ENCODE measurements around the gene CASKIN2. TPM values are rescaled to one million over a fixed set of nuclear protein-coding genes. Genes with fewer than 3 reads are reported as not detected.

The CASKIN2 gene
- total RNA-seq, 1 experiment from 2014 or later = 37.0 TPM

- TF ChIP-seq CTCF (conservative IDR thresholded peaks at IDR 0.05) = no peak
- Histone ChIP-seq H3K56ac (ENCODE audit: insufficient read length, low read depth, low read length) (no peak overlapping the region), H3K27ac (ENCODE audit: insufficient read length, low read depth, low read length) (no peak overlapping the region)
These were observed 330 bp downstream of the CASKIN2 start for GRCh38 chr17:75514919-75515495.

More at GRCh38 chr17:75514919-75515495, 330 bp downstream of the CASKIN2 start:
- peak overlapping the region; percentile 73 to 86 for H3K4me3 Mint-ChIP-seq
- Histone ChIP-seq H3K23me2 (ENCODE audit: insufficient read length, low read depth, low read length, poor library complexity, severe bottlenecking) (peaks cover 8% of the 10 kb centered on the region), H2AK5ac (ENCODE audit: insufficient read length, low read length) (no peak overlapping the region), H2BK120ac (ENCODE audit: low read depth, low read length, poor library complexity, severe bottlenecking) (no peak overlapping the region), H3K9ac (ENCODE audit: extremely low read depth, insufficient read length, low read length) (peak overlapping the region; percentile 46), H4K91ac (ENCODE audit: insufficient read length, low read depth, low read length) (no peak overlapping the region), H2BK20ac (ENCODE audit: low read depth, low read length, poor library complexity, severe bottlenecking) (no peak overlapping the region), H2BK12ac (ENCODE audit: insufficient read length, low read depth, low read length) (no peak overlapping the region), H3K4me1 (ENCODE audit: insufficient read depth, low read length) (no peaks in the 10 kb centered on the region; the same call in 1 of the 2 replicates), H2BK5ac (ENCODE audit: insufficient read length, low read length) (no peak overlapping the region), H3K4me2 (ENCODE audit: insufficient read depth, insufficient read length, low read length) (peak overlapping the region; percentile 67), H3K79me1 (ENCODE audit: insufficient read depth, low read depth, low read length, poor library complexity, severe bottlenecking) (no peaks in the 10 kb centered on the region), H3K23ac (ENCODE audit: insufficient read length, low read depth, low read length) (no peak overlapping the region), H2AFZ (ENCODE audit: low read length) (no peak overlapping the region), H2BK15ac (ENCODE audit: low read depth, low read length) (no peak overlapping the region), H3K18ac (ENCODE audit: insufficient read length, low read depth, low read length) (no peak overlapping the region), H4K5ac (ENCODE audit: insufficient read length, low read depth, low read length) (no peak overlapping the region), H3K4ac (ENCODE audit: low read depth, low read length) (no peak overlapping the region), H3K14ac (ENCODE audit: insufficient read depth, low read length) (peak overlapping the region; percentile 50), H3T11ph (ENCODE audit: low read length) (no peak overlapping the region), H3K27me3 (ENCODE audit: insufficient read depth, low read length) (no peaks in the 10 kb centered on the region), H3K9me3 (ENCODE audit: control insufficient read depth, low read depth, low read length) (no peaks in the 10 kb centered on the region), H4K20me1 (ENCODE audit: control insufficient read depth, insufficient read depth, insufficient read length) (no peaks in the 10 kb centered on the region), H4K8ac (replicated peaks; ENCODE audit: insufficient read length, low read depth, low read length) (no peak overlapping the region), H3K79me2 (ENCODE audit: insufficient read depth, low read length) (no peaks in the 10 kb centered on the region; the same call in 1 of the 2 replicates)
- no CpG with 5 or more reads among the region's 50 CpGs for WGBS (ENCODE audit: extremely low coverage, insufficient read length, low lambda C conversion rate)
- DNase-seq = no peak
- H3K9me3 Mint-ChIP-seq = no peaks in the 10 kb centered on the region
- peaks cover 17 to 26% of the 10 kb centered on the region in 2 experiments for H3K4me1 Mint-ChIP-seq
- no peak overlapping the region for H3K27ac Mint-ChIP-seq
- H3K27me3 Mint-ChIP-seq (ENCODE audit: low read depth) = no peaks in the 10 kb centered on the region; the same call in 1 of the 2 replicates
- H3K36me3 Mint-ChIP-seq (ENCODE audit: insufficient read depth in 1 of 3, low read depth in 3 of 3) = peaks cover 13 to 47% (median 40%) of the 10 kb centered on the region in 3 experiments; a peak in 6 of 7 replicates
